Stimulated activated CD4-positive, alpha-beta T cell treated with anti-CD3 and anti-CD28 coated beads, Interleukin-2, amount 100 ng/mL, for 48 hours (primary cell): ENCODE measurements around the gene EVA1C.
"Not testable (repeated sequence)": the region's sequence is repeated elsewhere in the genome, so short reads cannot be mapped to it uniquely, and the experiment has no call there.

Experiments
- DNase-seq, 2 donors: peaks; one replicate each; pipeline ENCODE4 v3.0.0-alpha.2; 2020

Gene EVA1C

GRCh38 chr21:32463889-32464300 lies 51.4 kb downstream of the EVA1C start:
- DNase-seq = no peak

- no peak for DNase-seq
These were observed 54.8 kb downstream of the EVA1C start for GRCh38 chr21:32467291-32467690.

DNA sequence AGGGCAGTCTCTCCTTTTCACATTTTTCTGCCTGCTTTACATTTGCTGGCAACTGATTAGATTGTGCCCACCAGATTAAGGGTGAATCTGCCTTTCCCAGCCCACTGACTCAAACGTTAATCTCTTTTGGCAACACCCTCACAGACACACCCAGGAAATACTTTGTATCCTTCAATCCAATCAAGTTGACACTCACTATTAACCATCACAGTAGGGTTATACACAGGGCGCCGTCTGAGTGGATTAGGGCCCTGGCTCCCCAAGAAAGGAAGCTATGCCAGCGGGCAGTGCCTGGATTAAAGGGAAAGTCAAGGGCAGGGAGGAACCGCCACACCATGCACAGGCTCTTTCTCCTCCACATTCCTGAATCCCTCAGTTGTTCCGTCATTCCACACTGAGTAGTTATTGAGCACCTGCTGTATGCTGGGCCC lies 56.2 kb downstream of the EVA1C start:
- DNase-seq = no peak

DNA sequence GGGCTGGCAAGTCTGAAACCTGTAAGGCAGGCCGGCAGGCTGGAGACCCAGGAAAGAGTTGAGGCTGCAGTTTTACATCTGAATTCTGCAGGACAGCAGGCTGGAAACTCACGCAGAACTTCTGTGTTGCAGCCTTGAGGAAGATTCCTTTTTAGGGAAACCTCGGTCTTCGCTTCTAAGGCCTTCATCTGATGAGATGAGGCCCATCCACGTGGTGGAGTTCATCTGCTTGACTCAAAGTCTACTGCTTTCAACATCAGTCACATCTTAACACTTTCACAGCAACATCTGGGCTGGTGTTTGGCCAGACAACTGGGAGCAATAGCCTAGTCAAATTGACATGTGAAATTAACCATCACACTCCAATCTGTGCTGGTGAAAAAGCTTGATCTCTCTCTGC lies 57.1 kb downstream of the EVA1C start:
- DNase-seq = no peak

GRCh38 chr21:32470206-32470605 lies 57.7 kb downstream of the EVA1C start:
- DNase-seq = no peak

GRCh38 chr21:32472890-32473765 lies 60.6 kb downstream of the EVA1C start:
- DNase-seq = no peak

- no peak for DNase-seq
These were observed 61.9 kb downstream of the EVA1C start for GRCh38 chr21:32474179-32475059.

GRCh38 chr21:32475162-32475812 lies 62.8 kb downstream of the EVA1C start:
- no peak for DNase-seq

DNA sequence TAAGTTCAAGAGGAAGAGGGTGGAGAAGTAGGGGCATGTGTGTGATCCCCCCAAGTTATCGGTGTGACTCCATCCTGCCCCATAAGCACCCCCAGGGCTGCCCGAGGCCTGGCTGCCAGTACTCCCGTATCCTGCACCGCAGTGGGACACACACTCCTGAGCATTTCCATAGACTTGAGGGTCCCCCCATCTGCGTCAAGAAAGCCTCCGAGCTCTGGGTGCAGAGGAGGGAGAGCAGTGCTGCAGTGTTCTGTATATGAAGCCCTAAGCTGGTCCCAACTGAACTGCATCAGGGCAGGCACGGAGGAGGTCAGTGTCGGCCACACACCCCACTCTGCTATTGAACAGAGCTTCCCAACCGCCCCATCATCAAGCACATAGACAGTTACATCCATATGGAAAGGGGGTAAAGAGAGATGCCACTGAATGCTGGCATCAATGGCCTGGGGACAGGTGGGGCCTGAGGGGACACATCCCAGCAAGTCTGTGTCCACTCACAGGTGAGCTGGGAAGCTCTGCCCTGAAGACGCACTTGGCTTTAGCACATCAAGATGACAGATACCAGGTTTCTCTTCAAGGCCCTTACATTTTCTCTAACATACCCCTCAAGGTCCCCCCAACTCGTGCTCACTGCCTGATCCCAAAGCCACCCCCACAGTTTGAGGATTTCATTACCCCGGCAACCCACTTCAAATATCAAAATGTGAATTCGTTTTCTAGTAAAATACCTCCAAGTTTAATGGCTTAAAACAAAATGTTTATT lies 64.3 kb downstream of the EVA1C start:
- no peak for DNase-seq

DNA sequence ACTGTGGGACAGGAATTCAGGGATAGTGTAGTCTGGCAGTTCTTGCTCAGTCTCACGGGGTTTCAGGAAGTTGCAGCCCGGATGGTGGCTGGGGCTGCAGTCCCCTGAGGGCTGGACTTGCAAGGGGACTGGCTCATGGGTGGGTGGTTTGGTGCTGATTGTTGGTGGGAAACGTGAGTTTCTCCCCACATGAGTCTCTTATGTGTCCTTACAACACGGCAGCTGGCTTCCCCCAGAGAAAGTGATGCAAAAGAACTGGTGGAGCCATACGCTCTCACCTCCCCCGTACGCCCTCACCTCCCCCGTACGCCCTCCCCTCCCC lies 64.9 kb downstream of the EVA1C start:
- DNase-seq = no peak

- DNase-seq = no peak
These were observed 69.4 kb downstream of the EVA1C start for GRCh38 chr21:32481875-32482408.

GRCh38 chr21:32482565-32483292 lies 70.2 kb downstream of the EVA1C start:
- no peak for DNase-seq

DNA sequence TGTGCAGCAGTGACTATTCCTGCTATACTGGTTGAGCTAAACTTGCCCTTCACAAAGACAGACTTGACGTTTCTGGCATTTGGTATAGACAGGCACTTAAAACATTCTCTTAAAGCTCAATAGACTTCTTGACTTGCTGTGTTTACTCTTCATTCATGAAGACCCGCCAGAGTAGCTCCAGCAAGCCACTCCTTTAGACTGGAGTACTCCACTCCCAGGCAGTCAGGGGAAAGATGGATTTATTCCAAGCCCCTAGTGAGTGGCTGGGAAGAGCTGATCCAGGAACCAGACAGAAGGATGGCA lies 70.7 kb downstream of the EVA1C start:
- no peak for DNase-seq

DNA sequence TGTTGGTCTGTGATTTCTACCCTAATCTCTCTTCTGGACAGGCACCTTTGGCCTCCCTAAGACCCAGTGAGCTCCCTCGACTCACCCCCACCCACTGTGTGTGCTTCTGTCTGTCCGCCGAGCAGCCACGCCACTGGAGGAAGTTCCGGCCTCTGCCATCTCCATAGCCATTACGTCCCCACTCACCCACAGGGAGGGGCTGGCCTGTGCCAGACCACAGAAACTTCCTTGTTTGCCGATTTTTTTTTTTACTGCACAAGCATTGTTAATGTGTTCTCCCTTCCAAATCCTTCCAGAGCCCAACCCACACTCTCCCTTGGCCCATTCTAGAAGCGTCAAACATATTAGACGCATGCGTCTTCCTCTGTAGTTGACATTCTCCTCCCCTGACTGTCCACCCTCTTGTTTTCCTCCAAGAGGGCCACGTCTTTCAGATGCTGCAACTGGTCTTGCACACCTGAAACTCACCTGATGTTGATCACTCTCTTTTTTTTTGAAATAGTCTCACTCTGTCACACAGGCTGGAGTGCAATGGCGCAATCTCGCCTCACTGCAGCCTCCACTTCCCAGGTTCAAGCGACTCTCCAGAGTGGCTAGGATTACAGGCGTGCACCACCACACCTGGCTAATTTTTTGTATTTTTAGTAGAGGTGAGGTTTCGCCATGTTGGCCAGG lies 72.3 kb downstream of the EVA1C start:
- DNase-seq = no peak

DNA sequence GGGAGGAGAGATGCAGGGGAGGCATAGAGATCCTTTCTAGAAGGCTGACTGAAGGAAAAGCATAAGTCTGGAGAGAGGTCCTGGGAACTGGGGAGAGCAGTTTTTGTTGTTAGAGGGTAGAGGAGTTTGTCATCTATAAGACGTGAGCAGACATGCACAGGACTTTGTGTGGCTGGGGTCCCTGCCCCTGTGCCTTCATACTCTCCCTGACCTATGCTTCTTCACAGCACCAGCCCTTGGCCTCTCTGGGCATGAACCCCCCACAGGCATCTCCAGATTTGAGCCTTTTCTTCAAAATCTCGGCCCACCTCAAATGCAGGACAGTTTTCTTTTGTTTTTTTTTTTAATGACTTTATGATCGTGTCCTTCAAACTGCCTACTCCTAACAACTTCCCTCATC lies 79.9 kb downstream of the EVA1C start:
- no peak for DNase-seq

- DNase-seq = no peak
These were observed 82.6 kb downstream of the EVA1C start for GRCh38 chr21:32494934-32495709.

- DNase-seq = no peak
These were observed 84.1 kb downstream of the EVA1C start for GRCh38 chr21:32496568-32496967.

DNA sequence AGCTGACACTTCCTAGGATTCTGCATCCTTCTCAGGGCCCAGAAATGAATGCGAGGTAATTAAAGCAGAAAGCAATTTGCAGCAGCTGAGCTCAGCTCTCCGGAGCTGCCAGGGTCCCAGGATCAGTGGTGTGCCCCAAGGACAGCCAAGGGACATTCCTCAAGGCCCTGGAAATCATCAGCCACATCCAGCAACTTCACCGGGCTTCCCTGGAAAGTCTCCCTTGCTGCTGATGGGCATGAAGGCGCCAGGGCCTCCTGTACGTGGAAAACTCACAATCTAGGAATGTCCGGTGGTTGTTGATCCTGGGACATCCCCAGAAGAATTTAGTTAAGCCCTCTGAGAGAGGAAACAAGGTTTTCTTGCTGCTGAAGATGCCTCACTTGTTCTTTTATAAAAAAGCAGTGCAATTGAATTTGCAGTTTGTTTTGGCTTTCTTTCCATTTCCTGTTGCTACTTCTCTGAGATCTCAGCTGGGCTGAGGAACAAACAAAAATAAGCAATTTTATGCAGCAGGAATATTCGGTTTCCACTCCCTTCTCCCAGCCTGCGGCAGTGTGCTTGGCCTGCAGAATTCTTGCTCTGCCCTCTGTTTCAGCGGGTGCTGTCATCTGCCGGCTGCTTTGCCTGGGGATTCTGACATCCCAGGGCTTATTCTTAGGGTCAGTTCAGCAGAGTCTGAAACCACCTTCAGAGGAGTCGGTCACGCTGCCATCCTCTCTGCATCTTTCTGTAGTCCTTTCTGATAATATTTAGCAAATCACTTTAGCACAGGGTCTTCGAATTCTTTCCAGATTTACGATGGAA lies 86.9 kb downstream of the EVA1C start:
- no peak for DNase-seq

- not testable (repeated sequence) for DNase-seq
These were observed 91.1 kb downstream of the EVA1C start for GRCh38 chr21:32503641-32504040.

GRCh38 chr21:32505767-32506166 lies 93.3 kb downstream of the EVA1C start:
- not testable (repeated sequence) for DNase-seq
